ENCODE measurements around the gene IGFL4. TPM values are rescaled to one million over a fixed set of nuclear protein-coding genes. Genes with fewer than 3 reads are reported as not detected.

Gene IGFL4
- total and polyA plus RNA-seq, 2 of the 13 experiments (the other 11 are each of a cell fraction or from before 2014, with no cell fraction given), result 1.2 to 1.4 TPM

- TF ChIP-seq HNF1B (CRISPR knock-in tag; IDR thresholded peaks at IDR 0.05), result peak; percentile 37; the same call in 1 of the 2 replicates
- no peak for TF ChIP-seq NFKB2 (CRISPR knock-in tag; IDR thresholded peaks at IDR 0.05; ENCODE audit: borderline replicate concordance)
- peak; percentile 67 for TF ChIP-seq ZBTB14 (CRISPR knock-in tag; IDR thresholded peaks at IDR 0.05)
- TF ChIP-seq CAMTA2 (CRISPR knock-in tag; IDR thresholded peaks at IDR 0.05; ENCODE audit: borderline replicate concordance), result no peak
- TF ChIP-seq DBP (CRISPR knock-in tag; IDR thresholded peaks at IDR 0.05; ENCODE audit: not compliant biosample characterization), result no peak
- TF ChIP-seq ZSCAN30 (CRISPR knock-in tag; IDR thresholded peaks at IDR 0.05), result no peak
- no peak for TF ChIP-seq ZNF558 (CRISPR knock-in tag; IDR thresholded peaks at IDR 0.05; ENCODE audit: borderline replicate concordance)
- TF ChIP-seq ZMAT3 (CRISPR knock-in tag; conservative IDR thresholded peaks at IDR 0.05), result no peak
- TF ChIP-seq IRF9 (CRISPR knock-in tag; IDR thresholded peaks at IDR 0.05; ENCODE audit: borderline replicate concordance), result 0 out of 2 replicates have a peak, but pooled peaks have one; percentile 33
- no peak for TF ChIP-seq SNAI1 (CRISPR knock-in tag; IDR thresholded peaks at IDR 0.05; ENCODE audit: borderline replicate concordance)
- 0 out of 2 replicates have a peak, but pooled peaks have one; percentile 35 for TF ChIP-seq UBTF (CRISPR knock-in tag; IDR thresholded peaks at IDR 0.05)
- no peak for TF ChIP-seq KDM6A (CRISPR knock-in tag; IDR thresholded peaks at IDR 0.05; ENCODE audit: low read depth)
- TF ChIP-seq FOSL1 (CRISPR knock-in tag; IDR thresholded peaks at IDR 0.05; ENCODE audit: borderline replicate concordance), result no peak
- TF ChIP-seq FOXP1 (IDR thresholded peaks at IDR 0.05), result no peak
- no peak for TF ChIP-seq FOXP1 (CRISPR knock-in tag; IDR thresholded peaks at IDR 0.05)
- TF ChIP-seq RARA (CRISPR knock-in tag; IDR thresholded peaks at IDR 0.05), result 0 out of 2 replicates have a peak, but pooled peaks have one; percentile 21
- no peak for TF ChIP-seq PAX8 (CRISPR knock-in tag; IDR thresholded peaks at IDR 0.05; ENCODE audit: borderline replicate concordance)
- TF ChIP-seq USF2 (IDR thresholded peaks at IDR 0.05; ENCODE audit: low read depth, low read length), result no peak
- TF ChIP-seq USF2 (CRISPR knock-in tag; IDR thresholded peaks at IDR 0.05; ENCODE audit: borderline replicate concordance), result no peak
- TF ChIP-seq PHB2 (IDR thresholded peaks at IDR 0.05; ENCODE audit: partially characterized antibody), result no peak
Observed at GRCh38 chr19:46076951-46077814, 36.4 kb upstream of the IGFL4 start (continued).
